Panc1 (cell line): Measurements from ENCODE around the gene NEK7.

ENCODE experiments used
- CTCF ChIP-seq: fragments of 450-650 bp; IDR thresholded peaks from 2 replicates; pipeline ENCODE4 v1.5.1; 2017; ENCODE audit warnings: mild to moderate bottlenecking
- POLR2AphosphoS5 ChIP-seq: IDR thresholded peaks from 2 replicates; pipeline ENCODE4 v1.6.1; 2012; ENCODE audit warnings: mild to moderate bottlenecking, low read depth, low read length, moderate library complexity
- SIN3A ChIP-seq: IDR thresholded peaks from 2 replicates; pipeline ENCODE4 v1.6.1; 2012; ENCODE audit warnings: low read depth, mild to moderate bottlenecking, low read length, moderate library complexity, borderline replicate concordance; ENCODE audit not compliant: insufficient read depth
- TCF7L2 ChIP-seq: IDR thresholded peaks from 2 replicates; pipeline ENCODE4 v1.6.1; 2011; ENCODE audit warnings: mild to moderate bottlenecking, low read depth, low read length, inconsistent platforms
- TF ChIP-seq, protein P1 (sequence below), 2 experiments: IDR thresholded peaks; 2 replicates each; pipeline ENCODE4 v1.6.1; 2011 to 2012; ENCODE audit warnings: low read depth in 2 of 2, control low read depth in 1 of 2, low read length in 1 of 2, mild to moderate bottlenecking in 1 of 2, moderate library complexity in 1 of 2; ENCODE audit not compliant: insufficient read depth in 1 of 2

DNA sequence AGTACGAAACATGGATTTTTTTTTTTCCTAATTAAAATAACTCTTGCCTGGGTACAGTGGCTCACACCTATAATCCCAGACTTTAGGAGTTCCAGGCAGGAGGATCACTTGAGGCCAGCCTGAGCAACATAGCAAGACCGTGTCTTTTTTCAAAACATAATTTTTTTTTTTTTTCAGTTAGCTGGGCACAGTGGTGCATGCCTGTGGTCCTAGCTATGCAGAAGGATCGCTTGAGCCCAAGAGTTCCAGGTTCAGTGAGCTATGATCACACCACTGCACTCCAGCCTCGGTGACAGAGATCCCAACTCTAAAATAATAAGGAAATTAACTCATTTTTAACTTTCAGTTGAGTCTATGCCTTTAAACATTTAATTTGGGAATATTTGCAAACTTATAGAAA is 170.1 kb downstream of the NEK7 start:
- TF ChIP-seq CTCF (no peak), POLR2AphosphoS5 (no peak), SIN3A (no peak), TCF7L2 (no peak)
- TF ChIP-seq, protein P1, sequence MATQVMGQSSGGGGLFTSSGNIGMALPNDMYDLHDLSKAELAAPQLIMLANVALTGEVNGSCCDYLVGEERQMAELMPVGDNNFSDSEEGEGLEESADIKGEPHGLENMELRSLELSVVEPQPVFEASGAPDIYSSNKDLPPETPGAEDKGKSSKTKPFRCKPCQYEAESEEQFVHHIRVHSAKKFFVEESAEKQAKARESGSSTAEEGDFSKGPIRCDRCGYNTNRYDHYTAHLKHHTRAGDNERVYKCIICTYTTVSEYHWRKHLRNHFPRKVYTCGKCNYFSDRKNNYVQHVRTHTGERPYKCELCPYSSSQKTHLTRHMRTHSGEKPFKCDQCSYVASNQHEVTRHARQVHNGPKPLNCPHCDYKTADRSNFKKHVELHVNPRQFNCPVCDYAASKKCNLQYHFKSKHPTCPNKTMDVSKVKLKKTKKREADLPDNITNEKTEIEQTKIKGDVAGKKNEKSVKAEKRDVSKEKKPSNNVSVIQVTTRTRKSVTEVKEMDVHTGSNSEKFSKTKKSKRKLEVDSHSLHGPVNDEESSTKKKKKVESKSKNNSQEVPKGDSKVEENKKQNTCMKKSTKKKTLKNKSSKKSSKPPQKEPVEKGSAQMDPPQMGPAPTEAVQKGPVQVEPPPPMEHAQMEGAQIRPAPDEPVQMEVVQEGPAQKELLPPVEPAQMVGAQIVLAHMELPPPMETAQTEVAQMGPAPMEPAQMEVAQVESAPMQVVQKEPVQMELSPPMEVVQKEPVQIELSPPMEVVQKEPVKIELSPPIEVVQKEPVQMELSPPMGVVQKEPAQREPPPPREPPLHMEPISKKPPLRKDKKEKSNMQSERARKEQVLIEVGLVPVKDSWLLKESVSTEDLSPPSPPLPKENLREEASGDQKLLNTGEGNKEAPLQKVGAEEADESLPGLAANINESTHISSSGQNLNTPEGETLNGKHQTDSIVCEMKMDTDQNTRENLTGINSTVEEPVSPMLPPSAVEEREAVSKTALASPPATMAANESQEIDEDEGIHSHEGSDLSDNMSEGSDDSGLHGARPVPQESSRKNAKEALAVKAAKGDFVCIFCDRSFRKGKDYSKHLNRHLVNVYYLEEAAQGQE (IDR thresholded peaks at IDR 0.05; ENCODE audit: insufficient read depth in 1 of 2, low read depth in 2 of 2, low read length in 1 of 2) = no peak
